Measurements from ENCODE around the gene NABP2.

Gene NABP2

DNA sequence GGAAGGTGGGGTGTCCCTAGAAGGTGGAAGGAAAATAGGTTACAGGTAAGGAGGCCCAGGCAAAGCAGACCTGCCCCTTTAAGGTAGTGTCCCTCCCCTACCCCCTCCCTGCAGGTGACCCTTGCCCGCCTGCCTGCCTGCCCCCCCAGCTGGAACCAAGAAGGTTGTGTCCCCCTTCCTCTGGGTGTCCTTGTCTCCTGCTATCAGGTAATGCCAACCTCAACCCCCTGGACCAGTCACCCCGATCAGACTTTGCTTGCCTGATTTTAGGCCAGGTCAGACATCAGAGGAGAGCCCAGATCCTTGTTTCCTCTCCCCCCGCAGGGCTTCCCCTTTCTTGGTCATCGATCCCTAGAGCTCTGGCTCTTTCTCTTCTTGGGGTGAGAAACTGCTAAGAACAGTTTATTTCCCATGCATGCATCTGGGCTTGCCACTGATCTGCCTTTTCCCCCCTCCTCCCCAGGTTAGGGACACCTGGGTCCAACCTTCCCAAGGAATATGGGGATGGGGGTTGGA is 5.8 kb downstream of the NABP2 start, which contains the start of gene SLC39A5:
SLC39A5 (plus strand) TSS at position 136 of the 516 bp plus-strand sequence. CDS start 1,224 bp downstream, outside the sequence.
- TF ChIP-seq CTCF (IDR thresholded peaks at IDR 0.05): no peak

- no peak for TF ChIP-seq CTCF (IDR thresholded peaks at IDR 0.05)
Observed at GRCh38 chr12:56230432-56231183, 6.5 kb downstream of the NABP2 start.

GRCh38 chr12:56231184-56231582 is 7.0 kb downstream of the NABP2 start:
- TF ChIP-seq CTCF (IDR thresholded peaks at IDR 0.05): no peak

GRCh38 chr12:56234746-56235436 is 10.7 kb downstream of the NABP2 start:
- no peak for TF ChIP-seq CTCF (IDR thresholded peaks at IDR 0.05)

- no peak for TF ChIP-seq CTCF (IDR thresholded peaks at IDR 0.05)
Observed at GRCh38 chr12:56236091-56236490, 11.9 kb downstream of the NABP2 start.

- TF ChIP-seq CTCF (IDR thresholded peaks at IDR 0.05): no peak
Observed at GRCh38 chr12:56236985-56237384, 12.8 kb downstream of the NABP2 start.

GRCh38 chr12:56237552-56237951 is 13.4 kb downstream of the NABP2 start:
- TF ChIP-seq CTCF (IDR thresholded peaks at IDR 0.05): no peak
